ENCODE measurements around the gene EPS15.

DNA sequence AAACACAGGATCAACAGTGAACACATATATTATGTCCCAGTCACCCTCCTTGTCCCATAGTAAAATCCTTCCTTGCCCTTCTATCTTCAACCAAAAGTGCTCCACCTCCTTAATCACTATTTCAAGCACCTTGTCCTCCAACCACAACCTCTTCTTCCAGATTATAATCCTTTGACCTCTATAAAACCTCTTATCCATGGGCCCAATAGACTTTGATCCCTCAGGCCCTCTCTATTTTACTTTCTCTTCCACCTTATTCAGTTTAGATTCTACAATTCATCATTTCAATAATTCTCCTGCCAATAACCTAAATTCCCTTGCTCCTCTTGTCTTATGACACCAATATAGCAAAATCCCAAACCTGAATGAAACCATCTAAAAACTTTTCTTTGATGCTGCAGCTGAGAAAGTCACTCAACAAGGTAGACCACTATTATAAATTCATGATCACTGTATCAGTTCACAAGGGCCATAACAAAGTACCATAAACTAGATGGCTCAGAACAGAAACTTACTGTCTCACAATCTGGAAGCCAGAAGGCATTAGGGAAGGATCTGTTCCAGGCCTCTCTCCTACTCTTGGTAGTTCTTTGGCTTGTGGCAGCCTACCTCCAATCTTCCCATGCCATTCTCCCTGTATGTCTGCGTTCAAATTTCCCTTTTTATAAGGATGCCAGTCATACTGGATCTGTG is 24.8 kb downstream of the EPS15 start:
- TF ChIP-seq, protein P1, sequence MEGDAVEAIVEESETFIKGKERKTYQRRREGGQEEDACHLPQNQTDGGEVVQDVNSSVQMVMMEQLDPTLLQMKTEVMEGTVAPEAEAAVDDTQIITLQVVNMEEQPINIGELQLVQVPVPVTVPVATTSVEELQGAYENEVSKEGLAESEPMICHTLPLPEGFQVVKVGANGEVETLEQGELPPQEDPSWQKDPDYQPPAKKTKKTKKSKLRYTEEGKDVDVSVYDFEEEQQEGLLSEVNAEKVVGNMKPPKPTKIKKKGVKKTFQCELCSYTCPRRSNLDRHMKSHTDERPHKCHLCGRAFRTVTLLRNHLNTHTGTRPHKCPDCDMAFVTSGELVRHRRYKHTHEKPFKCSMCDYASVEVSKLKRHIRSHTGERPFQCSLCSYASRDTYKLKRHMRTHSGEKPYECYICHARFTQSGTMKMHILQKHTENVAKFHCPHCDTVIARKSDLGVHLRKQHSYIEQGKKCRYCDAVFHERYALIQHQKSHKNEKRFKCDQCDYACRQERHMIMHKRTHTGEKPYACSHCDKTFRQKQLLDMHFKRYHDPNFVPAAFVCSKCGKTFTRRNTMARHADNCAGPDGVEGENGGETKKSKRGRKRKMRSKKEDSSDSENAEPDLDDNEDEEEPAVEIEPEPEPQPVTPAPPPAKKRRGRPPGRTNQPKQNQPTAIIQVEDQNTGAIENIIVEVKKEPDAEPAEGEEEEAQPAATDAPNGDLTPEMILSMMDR (conservative IDR thresholded peaks at IDR 0.05; ENCODE audit: low read length): no peak
- TF ChIP-seq EZH2phosphoT487 (IDR thresholded peaks at IDR 0.05; ENCODE audit: borderline replicate concordance): no peak

All from Loucy (cell line).